Osteoblast (primary cell): ENCODE measurements around the gene FES. TPM values are rescaled to one million over a fixed set of nuclear protein-coding genes. Genes with fewer than 3 reads are reported as not detected.
A peak's percentile ranks its signal among the peaks of the same experiment; 100 is the strongest.

ENCODE experiments used
- DNase-seq: peaks from one replicate; pipeline ENCODE4 v3.0.0; 2011; ENCODE audit warnings: low spot score, mixed read lengths; ENCODE audit not compliant: insufficient read length; ENCODE audit errors: missing footprints
- H2AFZ ChIP-seq: 2 replicates; pipeline ENCODE4 v1.6.0; 2011; ENCODE audit warnings: mild to moderate bottlenecking, low read length
- H3K27ac ChIP-seq: 2 replicates; pipeline ENCODE4 v1.5.1; 2011; ENCODE audit warnings: mild to moderate bottlenecking, low read depth, low read length, moderate library complexity
- H3K27me3 ChIP-seq: 2 replicates; pipeline ENCODE4 v1.6.0; 2012; ENCODE audit warnings: mild to moderate bottlenecking, control low read depth, inconsistent platforms, low read length, moderate library complexity; ENCODE audit not compliant: insufficient read depth
- H3K36me3 ChIP-seq: 2 replicates; pipeline ENCODE4 v1.5.1; 2011; ENCODE audit warnings: mild to moderate bottlenecking, low read length, control low read depth, moderate library complexity; ENCODE audit not compliant: insufficient read depth
- H3K4me1 ChIP-seq: 2 replicates; pipeline ENCODE4 v1.5.1; 2011; ENCODE audit warnings: mild to moderate bottlenecking, low read length, control low read depth, moderate library complexity; ENCODE audit not compliant: insufficient read depth
- H3K4me2 ChIP-seq: 2 replicates; pipeline ENCODE4 v1.6.0; 2011; ENCODE audit warnings: mild to moderate bottlenecking, low read length; ENCODE audit not compliant: insufficient read depth
- H3K4me3 ChIP-seq: fragments of 200-600 bp; sonication (generic); 3 replicates; pipeline ENCODE4 v1.5.1; 2012; ENCODE audit warnings: mild to moderate bottlenecking, low read length, inconsistent platforms; ENCODE audit not compliant: insufficient read depth
- H3K79me2 ChIP-seq: 2 replicates; pipeline ENCODE4 v1.6.0; 2012; ENCODE audit warnings: mild to moderate bottlenecking, low read length, control low read depth, inconsistent platforms; ENCODE audit not compliant: insufficient read depth
- H3K9me3 ChIP-seq: 2 replicates; pipeline ENCODE4 v1.5.1; 2011; ENCODE audit warnings: low read depth, low read length, control low read depth
- H4K20me1 ChIP-seq: 2 replicates; pipeline ENCODE4 v1.6.0; 2012; ENCODE audit warnings: mild to moderate bottlenecking, low read length, control low read depth; ENCODE audit not compliant: insufficient read depth
- CTCF ChIP-seq: IDR thresholded peaks from 2 replicates; pipeline ENCODE4 v1.5.1; 2011; ENCODE audit warnings: mild to moderate bottlenecking, low read depth, low read length, moderate library complexity; ENCODE audit errors: extremely low read depth
- total RNA-seq: library from RNA; depleted of rRNA; stranded (reverse); fragments of >200 nt; gene quantifications from 2 replicates; pipeline ENCODE4 v1.2.3, GENCODE V29; 2012

Gene FES
- total RNA-seq, 1 donor = 20.3 TPM

- H3K36me3 ChIP-seq = peaks cover 15% of the 10 kb centered on the region
- H4K20me1 ChIP-seq = peaks cover 3% of the 10 kb centered on the region
- H3K27ac ChIP-seq = no peak overlapping the region
- peak; percentile 78 for DNase-seq
- TF ChIP-seq CTCF = no peak
- H3K79me2 ChIP-seq = no peaks in the 10 kb centered on the region
- H3K4me1 ChIP-seq = peaks cover 7% of the 10 kb centered on the region
- no peaks in the 10 kb centered on the region for H3K27me3 ChIP-seq
- no peak overlapping the region for H3K4me3 ChIP-seq
- no peak overlapping the region for H2AFZ ChIP-seq
- H3K9me3 ChIP-seq = no peaks in the 10 kb centered on the region
- no peak overlapping the region for H3K4me2 ChIP-seq
Observed at GRCh38 chr15:90904746-90905145, 20.4 kb downstream of the FES start.

GRCh38 chr15:90905306-90906180, 21.2 kb downstream of the FES start:
- Histone ChIP-seq H3K27me3 (no peaks in the 10 kb centered on the region), H3K36me3 (peaks cover 22% of the 10 kb centered on the region), H4K20me1 (peaks cover 3% of the 10 kb centered on the region), H3K4me3 (no peak overlapping the region), H3K9me3 (no peaks in the 10 kb centered on the region), H3K79me2 (no peaks in the 10 kb centered on the region), H2AFZ (no peak overlapping the region), H3K4me1 (peaks cover 7% of the 10 kb centered on the region), H3K4me2 (no peak overlapping the region), H3K27ac (no peak overlapping the region)
- no peak for TF ChIP-seq CTCF
- DNase-seq = peak; percentile 77

DNA sequence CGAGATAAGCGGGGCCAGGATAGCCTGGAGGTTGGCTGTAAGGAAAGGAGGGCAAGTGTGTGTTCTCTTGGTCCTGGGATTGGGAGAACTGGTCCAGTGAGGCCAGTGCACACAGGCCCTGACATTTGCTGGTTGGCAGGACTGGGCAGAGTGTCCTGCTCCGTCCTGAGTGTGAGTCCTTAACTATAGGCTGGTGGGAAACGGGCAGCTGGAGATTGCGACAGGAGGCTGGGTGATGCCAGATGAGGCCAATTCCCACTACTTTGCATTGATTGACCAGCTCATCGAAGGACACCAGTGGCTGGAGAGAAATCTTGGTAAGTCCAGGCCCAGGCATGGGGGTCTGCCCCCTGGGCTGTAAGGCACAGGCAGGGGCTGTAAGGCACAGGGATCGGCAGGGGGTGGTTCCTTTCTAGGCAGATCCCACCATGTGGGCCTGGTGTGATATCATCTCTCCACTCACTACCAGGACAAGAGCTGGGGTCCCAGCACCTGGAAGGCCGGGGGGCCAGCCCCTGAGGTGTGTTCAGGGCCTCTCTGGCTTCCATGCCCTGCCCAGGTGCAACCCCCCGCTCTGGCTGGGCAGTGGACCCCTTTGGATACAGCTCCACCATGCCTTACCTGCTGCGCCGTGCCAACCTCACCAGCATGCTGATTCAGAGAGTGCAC, 22.0 kb downstream of the FES start:
- no peak overlapping the region for H3K4me2 ChIP-seq
- H2AFZ ChIP-seq = no peak overlapping the region
- H3K79me2 ChIP-seq = no peaks in the 10 kb centered on the region
- H4K20me1 ChIP-seq = peaks cover 3% of the 10 kb centered on the region
- H3K27me3 ChIP-seq = no peaks in the 10 kb centered on the region
- H3K9me3 ChIP-seq = no peaks in the 10 kb centered on the region
- H3K27ac ChIP-seq = no peak overlapping the region
- DNase-seq = peak; percentile 78
- no peak for TF ChIP-seq CTCF
- H3K4me3 ChIP-seq = no peak overlapping the region
- peaks cover 26% of the 10 kb centered on the region for H3K36me3 ChIP-seq
- peaks cover 7% of the 10 kb centered on the region for H3K4me1 ChIP-seq

GRCh38 chr15:90907051-90907660, 22.9 kb downstream of the FES start:
- Histone ChIP-seq H3K27me3 (no peaks in the 10 kb centered on the region), H3K4me3 (no peak overlapping the region), H3K4me1 (no peaks in the 10 kb centered on the region), H4K20me1 (peaks cover 3% of the 10 kb centered on the region), H3K27ac (no peak overlapping the region), H2AFZ (no peak overlapping the region), H3K79me2 (no peaks in the 10 kb centered on the region), H3K36me3 (peaks cover 33% of the 10 kb centered on the region), H3K4me2 (no peak overlapping the region), H3K9me3 (no peaks in the 10 kb centered on the region)
- peak; percentile 62 for DNase-seq
- TF ChIP-seq CTCF = no peak
